Stimulated activated CD8-positive, alpha-beta memory T cell treated with anti-CD3 and anti-CD28 coated beads, Interleukin-12 subunit alpha, Interleukin-12 subunit beta, amount 100 ng/mL, for 4 hours (primary cell): ENCODE measurements around the gene TM7SF3.
"Not testable (repeated sequence)": the region's sequence is repeated elsewhere in the genome, so short reads cannot be mapped to it uniquely, and the experiment has no call there.

Source experiments
- DNase-seq: peaks from one replicate; pipeline ENCODE4 v3.0.0-alpha.2; 2020; ENCODE audit warnings: low read depth

Gene TM7SF3

DNA sequence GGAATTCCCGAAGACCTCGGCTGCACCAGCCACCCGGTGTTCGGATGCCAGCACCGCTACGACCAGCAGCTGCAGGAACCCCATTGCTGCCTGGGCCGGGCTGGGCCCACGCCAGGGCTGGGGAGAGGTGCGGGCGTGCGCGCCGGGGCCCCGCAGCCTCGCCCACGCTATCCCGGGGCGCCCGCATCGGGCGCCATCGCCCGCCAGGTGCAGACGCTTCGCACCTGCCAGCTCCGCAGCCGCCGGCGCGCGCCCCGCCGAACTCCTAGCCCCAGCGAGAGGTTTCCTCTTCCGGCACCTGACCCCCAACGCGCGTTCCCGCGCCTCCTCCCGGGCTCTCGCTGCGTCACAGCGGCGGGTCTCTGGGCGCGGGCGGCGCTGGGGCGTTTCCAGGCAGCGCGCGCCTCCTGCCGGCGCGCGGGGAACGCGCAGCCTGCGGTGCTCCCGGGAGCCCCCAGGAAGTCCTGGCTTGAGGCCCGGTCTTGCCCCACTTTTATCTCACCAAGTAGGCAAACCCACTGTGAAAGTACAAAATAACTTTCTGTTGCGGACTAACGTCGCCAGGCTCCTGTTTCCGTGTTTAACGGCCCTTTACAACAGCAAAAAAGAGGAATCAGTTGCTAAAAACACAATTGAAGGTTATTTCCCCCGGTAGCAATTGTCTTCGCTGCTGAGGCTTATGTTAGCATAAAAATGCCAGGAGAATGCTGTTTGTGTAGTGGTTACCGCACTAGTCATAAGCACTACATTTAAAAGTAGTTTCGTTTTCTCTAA lies at the start of gene TM7SF3:
TM7SF3 (minus strand) TSS at position 300 of the 774 bp plus-strand sequence; CDS start at position 84, 216 bp downstream.
- peak; percentile 92 for DNase-seq

DNA sequence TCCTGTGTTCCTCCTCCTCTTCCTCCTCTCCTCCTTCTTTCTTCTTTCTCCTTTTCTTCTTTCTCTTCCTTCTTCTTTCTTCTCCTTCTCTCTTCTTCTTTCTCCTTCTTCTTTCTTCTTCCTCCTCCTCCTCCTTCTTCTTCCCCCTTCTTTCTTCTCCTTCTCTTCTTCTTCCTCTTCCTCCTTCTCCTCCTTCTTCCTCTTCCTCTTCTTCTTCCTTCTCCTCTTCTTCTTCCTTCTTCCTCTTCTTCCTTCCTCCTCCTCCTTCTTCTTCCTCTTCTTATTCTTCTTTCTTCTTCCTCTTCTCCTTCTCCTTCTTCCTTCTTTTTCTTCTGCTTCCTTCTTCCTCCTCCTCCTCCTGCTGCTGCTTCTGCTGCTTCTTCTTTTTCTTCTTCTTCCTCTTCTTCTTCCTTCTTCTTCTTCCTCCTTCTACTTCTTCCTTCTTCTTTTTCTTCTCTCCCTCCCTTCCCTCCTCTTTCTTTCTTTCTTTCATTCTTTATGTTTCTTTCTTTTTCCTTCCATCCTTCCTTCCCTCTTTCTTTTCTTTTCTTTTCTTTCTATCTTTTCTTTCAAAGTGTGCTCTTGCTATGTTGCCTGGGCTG lies 49.2 kb upstream of the TM7SF3 start:
- no peak for DNase-seq

- no peak for DNase-seq
Measured at GRCh38 chr12:27061317-27061716, 47.1 kb upstream of the TM7SF3 start.

GRCh38 chr12:27060740-27061139 lies 46.6 kb upstream of the TM7SF3 start:
- DNase-seq = no peak

DNA sequence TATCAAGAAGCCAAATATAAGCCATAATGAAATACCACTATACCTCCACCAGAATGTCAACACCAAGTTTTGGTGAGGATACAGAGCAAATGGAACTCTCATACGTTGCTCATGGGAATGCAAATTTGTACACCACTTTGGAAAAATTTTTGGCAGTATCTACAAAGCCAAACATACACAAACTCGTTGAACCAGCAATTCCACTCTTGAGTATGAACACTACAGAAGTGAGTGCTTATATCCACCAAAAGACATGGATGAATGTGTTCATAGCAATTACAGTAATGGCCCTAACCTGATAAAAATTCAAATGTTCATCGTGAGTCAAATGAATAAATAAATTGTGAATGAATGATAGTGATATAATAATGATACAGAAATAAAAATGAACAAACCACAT lies 43.4 kb upstream of the TM7SF3 start:
- no peak for DNase-seq

- no peak for DNase-seq
Measured at GRCh38 chr12:27055966-27056365, 41.8 kb upstream of the TM7SF3 start.

DNA sequence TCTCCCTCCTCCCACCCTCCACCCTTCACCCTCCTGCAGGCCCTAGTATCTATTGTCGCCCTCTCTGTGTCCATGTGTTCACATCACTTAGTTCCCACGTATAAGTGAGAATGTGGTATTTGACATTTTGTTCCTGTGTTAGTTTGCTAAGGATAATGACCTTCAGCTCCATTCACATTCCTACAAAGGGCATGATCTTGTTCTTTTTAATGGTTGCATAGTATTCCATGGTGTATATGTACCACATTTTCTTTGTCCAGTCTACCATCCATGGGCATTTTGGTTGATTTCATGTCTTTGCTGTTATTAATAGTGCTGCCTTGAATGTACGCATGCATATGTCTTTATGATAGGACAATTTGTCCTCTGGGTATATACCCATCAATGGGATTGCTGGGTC lies 38.6 kb upstream of the TM7SF3 start:
- DNase-seq = no peak

- DNase-seq = no peak
Measured at GRCh38 chr12:27052176-27052575, 38.0 kb upstream of the TM7SF3 start.

- no peak for DNase-seq
Measured at GRCh38 chr12:27048822-27049752, 34.9 kb upstream of the TM7SF3 start.

DNA sequence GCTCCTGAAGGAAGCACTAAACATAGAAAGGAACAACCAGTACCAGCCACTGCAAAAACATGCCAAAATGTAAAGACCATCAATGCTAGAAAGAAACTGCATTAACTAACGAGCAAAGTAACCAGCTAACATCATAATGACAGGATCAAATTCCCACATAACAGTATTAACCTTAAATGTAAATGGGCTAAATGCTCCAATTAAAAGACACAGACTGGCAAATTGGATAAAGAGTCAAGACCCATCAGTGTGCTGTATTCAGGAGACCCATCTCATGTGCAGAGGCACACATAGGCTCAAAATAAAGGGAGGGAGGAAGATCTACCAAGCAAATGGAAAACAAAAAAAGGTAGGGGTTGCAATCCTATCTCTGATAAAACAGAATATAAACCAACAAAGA lies 27.8 kb upstream of the TM7SF3 start:
- not testable (repeated sequence) for DNase-seq

DNA sequence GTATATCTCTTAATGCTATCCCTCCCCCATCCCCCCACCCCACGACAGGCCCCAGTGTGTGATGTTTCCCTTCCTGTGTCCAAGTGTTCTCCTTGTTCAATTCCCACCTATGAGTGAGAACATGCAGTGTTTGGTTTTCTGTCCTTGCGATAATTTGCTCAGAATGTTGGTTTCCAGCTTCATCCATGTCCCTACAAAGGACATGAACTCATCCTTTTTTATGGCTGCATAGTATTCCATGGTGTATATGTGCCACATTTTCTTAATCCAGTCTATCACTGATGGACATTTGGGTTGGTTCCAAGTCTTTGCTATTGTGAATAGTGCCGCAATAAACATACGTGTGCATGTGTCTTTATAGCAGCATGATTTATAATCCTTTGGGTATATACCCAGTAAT lies 26.5 kb upstream of the TM7SF3 start:
- not testable (repeated sequence) for DNase-seq

GRCh38 chr12:27034607-27035293 lies 20.6 kb upstream of the TM7SF3 start:
- DNase-seq = no peak

DNA sequence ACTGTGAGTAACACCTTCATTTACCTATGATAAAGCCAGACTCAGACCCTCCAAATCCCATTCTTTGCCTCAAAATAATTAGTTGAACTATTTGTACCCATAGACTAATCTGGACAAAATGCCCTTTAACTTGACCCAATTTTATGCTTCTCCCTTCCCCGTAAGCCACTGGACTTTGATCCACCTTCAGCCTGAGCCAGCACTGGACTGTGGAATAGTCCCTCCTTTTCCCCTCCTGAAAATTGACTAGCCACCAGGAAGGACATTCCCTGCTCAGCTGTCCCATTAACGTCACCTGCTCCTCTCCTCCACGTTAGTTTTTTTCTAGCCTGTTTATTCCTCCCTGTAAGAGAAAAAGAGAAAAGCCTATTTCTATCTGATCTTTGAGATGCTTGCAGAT lies 18.5 kb upstream of the TM7SF3 start:
- no peak for DNase-seq

DNA sequence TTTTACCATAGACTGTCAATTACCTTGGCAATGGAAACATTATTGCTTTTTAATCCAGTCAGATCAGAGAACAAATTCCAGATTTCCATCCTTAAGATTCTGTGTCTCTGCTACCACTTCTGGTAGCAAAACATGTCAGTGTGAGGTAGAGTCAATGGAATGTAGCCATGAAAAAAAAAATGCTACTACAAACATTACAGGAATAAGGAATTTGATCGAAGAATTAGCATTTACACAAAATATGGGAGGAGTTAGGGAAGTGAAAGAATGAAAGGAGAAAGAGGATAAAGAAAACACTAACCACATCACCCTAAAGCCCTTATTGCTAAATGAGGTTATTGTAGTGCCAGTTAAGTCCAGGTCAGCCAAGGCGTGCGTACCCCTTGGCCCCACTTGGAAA lies 17.3 kb upstream of the TM7SF3 start:
- DNase-seq = no peak

DNA sequence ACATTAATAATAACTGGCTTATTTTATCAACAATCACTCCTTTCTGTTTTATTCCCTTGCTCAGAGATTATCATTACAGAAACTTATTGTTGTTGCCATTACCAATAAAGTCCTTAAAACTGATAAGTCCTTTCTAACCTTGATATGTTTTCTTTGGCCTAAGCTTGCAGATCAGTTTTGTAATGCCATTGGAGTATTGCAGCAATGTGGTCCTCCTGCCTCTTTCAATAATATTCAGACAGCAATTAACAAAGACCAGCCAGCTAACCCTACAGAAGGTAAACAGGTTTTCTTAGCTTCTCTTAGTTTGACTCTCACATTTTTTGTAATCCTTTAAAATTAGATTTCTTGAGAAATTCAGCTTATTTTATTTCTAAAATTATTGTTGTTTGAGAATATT lies 12.1 kb upstream of the TM7SF3 start:
- no peak for DNase-seq

GRCh38 chr12:27025116-27025515 lies 10.9 kb upstream of the TM7SF3 start:
- no peak for DNase-seq

- DNase-seq = no peak
Measured at GRCh38 chr12:27024291-27024690, 10.1 kb upstream of the TM7SF3 start.

DNA sequence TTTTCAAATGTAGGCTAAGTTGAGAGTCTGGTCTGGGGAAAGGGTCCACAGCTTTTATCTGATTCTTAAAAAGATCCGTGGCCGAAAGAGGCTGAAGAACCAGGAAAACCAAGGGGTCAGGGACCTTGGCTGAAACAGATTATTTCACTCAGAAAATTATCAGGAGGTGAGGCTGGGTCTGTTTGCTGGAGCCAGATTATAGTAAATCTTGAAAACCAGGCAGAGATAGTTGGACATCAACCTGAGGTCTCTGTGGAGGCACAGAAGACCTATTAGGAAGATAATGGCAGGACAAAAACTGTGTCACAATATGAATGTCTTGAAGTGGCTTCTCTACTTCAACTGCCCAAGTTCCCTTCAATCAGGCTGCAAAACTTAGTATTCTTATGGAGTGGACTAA lies 6.6 kb upstream of the TM7SF3 start:
- no peak for DNase-seq

- DNase-seq = no peak
Measured at GRCh38 chr12:27018037-27018436, 3.9 kb upstream of the TM7SF3 start.

- DNase-seq = not testable (repeated sequence)
Measured at GRCh38 chr12:27017163-27017823, 3.1 kb upstream of the TM7SF3 start.

GRCh38 chr12:27015730-27016076 lies 1.5 kb upstream of the TM7SF3 start:
- no peak for DNase-seq
